ENCODE results near the gene MZB1. TPM values are rescaled to one million over a fixed set of nuclear protein-coding genes. Genes with fewer than 3 reads are reported as not detected.
A peak's percentile ranks its signal among the peaks of the same experiment; 100 is the strongest.

Gene MZB1
- total RNA-seq, 2 experiments from 2014 or later, result 0.42 to 0.63 TPM

- Mint-ChIP-seq H3K36me3 (ENCODE audit: low read depth) (peaks cover 60% of the 10 kb centered on the region), H3K4me3 (no peak overlapping the region), H3K27me3 (no peaks in the 10 kb centered on the region), H3K4me1 (ENCODE audit: low read depth) (peaks cover 14% of the 10 kb centered on the region), H3K9me3 (no peaks in the 10 kb centered on the region), H3K27ac (peak overlapping the region; percentile 3)
- H3K4me3 ChIP-seq (ENCODE audit: low read length), result no peak overlapping the region
- POLR2A ChIA-PET, result interaction anchor here (0.9 to 2.9 kb wide), 12 partner anchors 15 to 143 kb away, joined by 3 to 33 read pairs (median 6); partner anchors contain the start of genes DNAJC18, MATR3, SMIM33 and SPATA24
- DNase-seq (peak in 10 of 14 experiments; percentile 28 to 87 (median 50)), ATAC-seq (ENCODE audit: poor library complexity) (peak; percentile 99)
- no peaks in the 10 kb centered on the region for H3K27me3 ChIP-seq (ENCODE audit: control insufficient read depth in 1 of 2, insufficient read depth in 2 of 2, low read length in 2 of 2)
- H3K9me3 ChIP-seq (ENCODE audit: control insufficient read depth in 1 of 2, insufficient read depth in 1 of 2, low read length in 2 of 2), result no peaks in the 10 kb centered on the region
- H3K27ac ChIP-seq (ENCODE audit: low read depth in 1 of 2, low read length in 2 of 2), result no peak overlapping the region
- peaks cover 2% of the 10 kb centered on the region for H3K4me1 ChIP-seq (ENCODE audit: insufficient read depth, low read length)
- CTCF ChIA-PET, result interaction anchor here (0.6 to 7.2 kb wide), 36 partner anchors 9 to 343 kb away, joined by 3 to 132 read pairs (median 4); partner anchors contain the start of genes DNAJC18, ECSCR, PAIP2 and SPATA24
- peak; percentile 93 for TF ChIP-seq CTCF (IDR thresholded peaks at IDR 0.05)
- H3K36me3 ChIP-seq (ENCODE audit: insufficient read depth, low read length), result peaks cover 16% of the 10 kb centered on the region
- intact Hi-C loops (cut with DNase I, micrococcal nuclease), result loop anchor here (1.0 to 10.0 kb wide), 8 partner anchors 36 to 345 kb away; partner anchors contain the start of gene SMIM33 (in 1 of the 2)
These were observed 32.7 kb upstream of the MZB1 start for GRCh38 chr5:139422307-139422893.

- Histone ChIP-seq H3K27me3 (ENCODE audit: control insufficient read depth in 1 of 2, insufficient read depth in 2 of 2, low read length in 2 of 2) (no peaks in the 10 kb centered on the region), H3K36me3 (ENCODE audit: insufficient read depth, low read length) (peaks cover 11% of the 10 kb centered on the region), H3K9me3 (ENCODE audit: control insufficient read depth in 1 of 2, insufficient read depth in 1 of 2, low read length in 2 of 2) (no peaks in the 10 kb centered on the region), H3K27ac (ENCODE audit: low read depth in 1 of 2, low read length in 2 of 2) (no peak overlapping the region), H3K4me3 (ENCODE audit: low read length) (no peak overlapping the region), H3K4me1 (ENCODE audit: insufficient read depth, low read length) (peaks cover 14% of the 10 kb centered on the region)
- CTCF ChIA-PET, result interaction anchor here (0.9 to 7.2 kb wide), 5 partner anchors 17 to 99 kb away, joined by 3 to 132 read pairs (median 3); partner anchors contain the start of gene DNAJC18
- TF ChIP-seq CTCF (IDR thresholded peaks at IDR 0.05), result no peak
- H3K4me1 Mint-ChIP-seq (ENCODE audit: low read depth), result peaks cover 28% of the 10 kb centered on the region
- H3K27me3 Mint-ChIP-seq, result no peaks in the 10 kb centered on the region
- H3K4me3 Mint-ChIP-seq, result no peak overlapping the region
- H3K27ac Mint-ChIP-seq, result no peak overlapping the region
- peaks cover 46% of the 10 kb centered on the region for H3K36me3 Mint-ChIP-seq (ENCODE audit: low read depth)
- POLR2A ChIA-PET, result interaction anchor here (1.9 kb wide), 1 partner anchor 16 kb away, joined by 5 read pairs; the partner anchor contains the start of gene SPATA24
- intact Hi-C loops (cut with DNase I, micrococcal nuclease), result loop anchor here (5.0 to 10.0 kb wide), 4 partner anchors 53 to 348 kb away; partner anchors contain the start of gene SMIM33 (in 1 of the 2)
- ATAC-seq (ENCODE audit: poor library complexity), result no peak
- no peak for DNase-seq
- no peaks in the 10 kb centered on the region for H3K9me3 Mint-ChIP-seq
These were observed 29.8 kb upstream of the MZB1 start for GRCh38 chr5:139419226-139420192.

DNA sequence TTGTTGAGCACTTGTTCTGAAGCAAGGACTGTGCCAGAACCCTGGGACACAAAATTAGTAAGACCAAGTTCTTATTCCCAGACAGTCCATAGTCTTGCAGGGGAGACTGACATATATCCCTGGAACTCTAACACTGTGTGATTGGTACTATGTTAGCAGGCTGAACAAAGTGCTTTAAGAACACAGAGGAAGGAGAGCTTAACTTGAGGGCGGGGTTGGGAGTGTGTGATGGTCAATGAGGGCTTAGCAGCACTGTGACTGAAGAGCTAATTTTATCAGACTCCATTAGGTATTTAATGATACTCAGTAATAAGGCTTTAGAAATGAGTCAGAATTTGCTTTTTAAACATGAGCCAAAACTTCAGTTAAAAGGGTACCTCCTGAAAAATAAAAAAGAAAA is 29.1 kb upstream of the MZB1 start:
- POLR2A ChIA-PET, result interaction anchor here (1.9 kb wide), 1 partner anchor 15 kb away, joined by 5 read pairs; the partner anchor contains the start of gene SPATA24
- no peak overlapping the region for H3K27ac Mint-ChIP-seq
- H3K27me3 Mint-ChIP-seq, result no peaks in the 10 kb centered on the region
- H3K36me3 ChIP-seq (ENCODE audit: insufficient read depth, low read length), result peaks cover 5% of the 10 kb centered on the region
- TF ChIP-seq CTCF (IDR thresholded peaks at IDR 0.05), result no peak
- H3K4me1 ChIP-seq (ENCODE audit: insufficient read depth, low read length), result peaks cover 19% of the 10 kb centered on the region
- CTCF ChIA-PET, result interaction anchor here (2.0 to 7.2 kb wide), 2 partner anchors 94 to 99 kb away, joined by 5 to 132 read pairs; no protein-coding TSS in a partner anchor
- H3K4me3 Mint-ChIP-seq, result no peak overlapping the region
- H3K27me3 ChIP-seq (ENCODE audit: control insufficient read depth in 1 of 2, insufficient read depth in 2 of 2, low read length in 2 of 2), result no peaks in the 10 kb centered on the region
- no peaks in the 10 kb centered on the region for H3K9me3 ChIP-seq (ENCODE audit: control insufficient read depth in 1 of 2, insufficient read depth in 1 of 2, low read length in 2 of 2)
- DNase-seq, result no peak
- peaks cover 42% of the 10 kb centered on the region for H3K36me3 Mint-ChIP-seq (ENCODE audit: low read depth)
- H3K9me3 Mint-ChIP-seq, result no peaks in the 10 kb centered on the region
- H3K4me1 Mint-ChIP-seq (ENCODE audit: low read depth), result peaks cover 31% of the 10 kb centered on the region
- intact Hi-C loops (cut with DNase I, micrococcal nuclease), result no loop called here
- no peak for ATAC-seq (ENCODE audit: poor library complexity)
- H3K27ac ChIP-seq (ENCODE audit: low read depth in 1 of 2, low read length in 2 of 2), result no peak overlapping the region
- H3K4me3 ChIP-seq (ENCODE audit: low read length), result no peak overlapping the region

Data from CD4-positive, alpha-beta T cell (primary cell).